ENCODE data around the gene ZNF641.
"Not testable (repeated sequence)": the region's sequence is repeated elsewhere in the genome, so short reads cannot be mapped to it uniquely, and the experiment has no call there.

The ZNF641 gene

GRCh38 chr12:48336061-48336460, 14.7 kb downstream of the ZNF641 start:
- TF ChIP-seq, protein P1, sequence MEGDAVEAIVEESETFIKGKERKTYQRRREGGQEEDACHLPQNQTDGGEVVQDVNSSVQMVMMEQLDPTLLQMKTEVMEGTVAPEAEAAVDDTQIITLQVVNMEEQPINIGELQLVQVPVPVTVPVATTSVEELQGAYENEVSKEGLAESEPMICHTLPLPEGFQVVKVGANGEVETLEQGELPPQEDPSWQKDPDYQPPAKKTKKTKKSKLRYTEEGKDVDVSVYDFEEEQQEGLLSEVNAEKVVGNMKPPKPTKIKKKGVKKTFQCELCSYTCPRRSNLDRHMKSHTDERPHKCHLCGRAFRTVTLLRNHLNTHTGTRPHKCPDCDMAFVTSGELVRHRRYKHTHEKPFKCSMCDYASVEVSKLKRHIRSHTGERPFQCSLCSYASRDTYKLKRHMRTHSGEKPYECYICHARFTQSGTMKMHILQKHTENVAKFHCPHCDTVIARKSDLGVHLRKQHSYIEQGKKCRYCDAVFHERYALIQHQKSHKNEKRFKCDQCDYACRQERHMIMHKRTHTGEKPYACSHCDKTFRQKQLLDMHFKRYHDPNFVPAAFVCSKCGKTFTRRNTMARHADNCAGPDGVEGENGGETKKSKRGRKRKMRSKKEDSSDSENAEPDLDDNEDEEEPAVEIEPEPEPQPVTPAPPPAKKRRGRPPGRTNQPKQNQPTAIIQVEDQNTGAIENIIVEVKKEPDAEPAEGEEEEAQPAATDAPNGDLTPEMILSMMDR (conservative IDR thresholded peaks at IDR 0.05; ENCODE audit: low read depth, low read length) = no peak
- no peaks in the 10 kb centered on the region for H3K79me2 ChIP-seq (ENCODE audit: insufficient read depth, low read depth)

GRCh38 chr12:48334808-48335207, 15.9 kb downstream of the ZNF641 start:
- Histone ChIP-seq H3K4me3 (IDR thresholded peaks at IDR 0.05; ENCODE audit: insufficient read depth, low read depth, low read length) (no peak overlapping the region), H3K27ac (no peak overlapping the region), H3K79me2 (ENCODE audit: insufficient read depth, low read depth) (no peaks in the 10 kb centered on the region), H3K36me3 (ENCODE audit: insufficient read depth) (no peaks in the 10 kb centered on the region), H4K20me1 (ENCODE audit: insufficient read depth) (no peaks in the 10 kb centered on the region), H3K4me2 (no peak overlapping the region), H3K27me3 (ENCODE audit: insufficient read depth, low read depth) (no peaks in the 10 kb centered on the region), H3K4me1 (ENCODE audit: low read depth, poor library complexity, severe bottlenecking) (no peaks in the 10 kb centered on the region), H3K9ac (no peak overlapping the region), H2AFZ (ENCODE audit: low read depth) (no peak overlapping the region)
- TF ChIP-seq, protein P1 (conservative IDR thresholded peaks at IDR 0.05; ENCODE audit: low read depth, low read length) = no peak

More at GRCh38 chr12:48336061-48336460, 14.7 kb downstream of the ZNF641 start:
- Histone ChIP-seq H3K36me3 (ENCODE audit: insufficient read depth) (no peaks in the 10 kb centered on the region), H2AFZ (ENCODE audit: low read depth) (no peak overlapping the region), H3K4me1 (ENCODE audit: low read depth, poor library complexity, severe bottlenecking) (no peaks in the 10 kb centered on the region), H3K27me3 (ENCODE audit: insufficient read depth, low read depth) (no peaks in the 10 kb centered on the region), H3K9ac (no peak overlapping the region), H3K4me2 (no peak overlapping the region), H3K4me3 (IDR thresholded peaks at IDR 0.05; ENCODE audit: insufficient read depth, low read depth, low read length) (no peak overlapping the region), H3K27ac (no peak overlapping the region), H4K20me1 (ENCODE audit: insufficient read depth) (no peaks in the 10 kb centered on the region)

DNA sequence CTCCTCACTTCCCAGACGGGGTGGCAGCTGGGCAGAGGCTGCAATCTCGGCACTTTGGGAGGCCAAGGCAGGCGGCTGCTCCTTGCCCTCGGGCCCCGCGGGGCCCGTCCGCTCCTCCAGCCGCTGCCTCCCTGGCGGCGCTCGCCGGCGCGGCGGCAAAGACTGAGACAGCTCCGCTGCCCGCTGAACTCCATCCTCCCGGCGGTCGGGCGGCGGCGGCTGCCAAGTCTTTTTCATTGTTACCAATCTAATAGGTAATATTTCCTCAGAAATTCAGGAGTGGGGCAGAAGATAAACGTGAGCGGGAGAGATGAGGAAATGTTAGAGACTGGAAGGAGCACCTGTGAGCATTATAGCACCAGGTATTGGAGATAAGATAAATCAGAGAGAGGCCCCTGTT, 17.0 kb downstream of the ZNF641 start:
- not testable (repeated sequence) for H4K20me1 ChIP-seq (ENCODE audit: insufficient read depth); H2AFZ ChIP-seq (ENCODE audit: low read depth); H3K4me3 ChIP-seq (IDR thresholded peaks at IDR 0.05; ENCODE audit: insufficient read depth, low read depth, low read length); H3K36me3 ChIP-seq (ENCODE audit: insufficient read depth); H3K4me1 ChIP-seq (ENCODE audit: low read depth, poor library complexity, severe bottlenecking); H3K27me3 ChIP-seq (ENCODE audit: insufficient read depth, low read depth); H3K27ac ChIP-seq; H3K4me2 ChIP-seq; H3K9ac ChIP-seq; H3K79me2 ChIP-seq (ENCODE audit: insufficient read depth, low read depth)

- Histone ChIP-seq H4K20me1 (ENCODE audit: insufficient read depth) (no peaks in the 10 kb centered on the region), H3K27ac (no peak overlapping the region), H3K79me2 (ENCODE audit: insufficient read depth, low read depth) (no peaks in the 10 kb centered on the region), H3K36me3 (ENCODE audit: insufficient read depth) (no peaks in the 10 kb centered on the region), H3K4me2 (no peak overlapping the region), H3K4me1 (ENCODE audit: low read depth, poor library complexity, severe bottlenecking) (no peaks in the 10 kb centered on the region), H3K27me3 (ENCODE audit: insufficient read depth, low read depth) (no peaks in the 10 kb centered on the region), H3K4me3 (IDR thresholded peaks at IDR 0.05; ENCODE audit: insufficient read depth, low read depth, low read length) (no peak overlapping the region), H3K9ac (no peak overlapping the region), H2AFZ (ENCODE audit: low read depth) (no peak overlapping the region)
- TF ChIP-seq, protein P1 (conservative IDR thresholded peaks at IDR 0.05; ENCODE audit: low read depth, low read length) = no peak
These were observed 19.3 kb downstream of the ZNF641 start for GRCh38 chr12:48331399-48331798.

DNA sequence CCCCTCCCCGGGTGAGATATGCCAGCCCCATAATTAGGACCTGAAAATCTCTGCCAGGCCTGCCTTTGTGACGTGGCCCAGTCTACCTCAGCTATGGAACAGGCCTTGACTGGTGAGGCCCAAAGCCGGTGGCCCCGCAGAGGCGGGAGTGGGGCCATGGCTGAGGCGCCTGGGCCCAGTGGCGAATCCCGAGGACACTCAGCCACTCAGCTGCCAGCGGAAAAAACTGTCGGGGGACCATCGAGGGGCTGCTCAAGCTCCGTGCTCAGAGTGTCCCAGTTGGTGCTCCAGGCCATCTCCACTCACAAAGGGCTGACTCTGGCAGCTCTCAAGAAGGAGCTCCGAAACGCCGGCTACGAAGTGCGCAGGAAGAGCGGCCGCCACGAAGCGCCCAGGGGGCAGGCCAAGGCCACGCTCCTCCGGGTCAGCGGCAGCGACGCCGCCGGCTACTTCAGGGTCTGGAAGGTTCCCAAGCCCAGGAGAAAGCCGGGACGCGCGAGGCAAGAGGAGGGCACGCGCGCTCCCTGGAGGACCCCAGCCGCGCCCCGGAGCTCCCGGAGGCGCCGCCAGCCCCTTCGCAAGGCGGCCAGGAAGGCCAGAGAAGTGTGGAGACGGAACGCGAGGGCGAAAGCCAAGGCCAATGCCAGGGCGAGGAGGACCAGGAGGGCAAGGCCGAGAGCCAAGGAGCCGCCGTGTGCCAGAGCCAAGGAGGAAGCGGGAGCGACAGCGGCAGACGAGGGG, 21.4 kb downstream of the ZNF641 start:
- no peak overlapping the region for H3K27ac ChIP-seq
- no peaks in the 10 kb centered on the region for H4K20me1 ChIP-seq (ENCODE audit: insufficient read depth)
- H3K4me1 ChIP-seq (ENCODE audit: low read depth, poor library complexity, severe bottlenecking) = no peaks in the 10 kb centered on the region
- no peak overlapping the region for H3K4me2 ChIP-seq
- H3K4me3 ChIP-seq (IDR thresholded peaks at IDR 0.05; ENCODE audit: insufficient read depth, low read depth, low read length) = no peak overlapping the region
- H3K36me3 ChIP-seq (ENCODE audit: insufficient read depth) = no peaks in the 10 kb centered on the region
- TF ChIP-seq, protein P1 (conservative IDR thresholded peaks at IDR 0.05; ENCODE audit: low read depth, low read length) = no peak
- no peak overlapping the region for H2AFZ ChIP-seq (ENCODE audit: low read depth)
- H3K79me2 ChIP-seq (ENCODE audit: insufficient read depth, low read depth) = no peaks in the 10 kb centered on the region
- no peaks in the 10 kb centered on the region for H3K27me3 ChIP-seq (ENCODE audit: insufficient read depth, low read depth)
- H3K9ac ChIP-seq = no peak overlapping the region

Data from KMS-11 (cell line).